ENCODE results near the gene SNTG2.

DNA sequence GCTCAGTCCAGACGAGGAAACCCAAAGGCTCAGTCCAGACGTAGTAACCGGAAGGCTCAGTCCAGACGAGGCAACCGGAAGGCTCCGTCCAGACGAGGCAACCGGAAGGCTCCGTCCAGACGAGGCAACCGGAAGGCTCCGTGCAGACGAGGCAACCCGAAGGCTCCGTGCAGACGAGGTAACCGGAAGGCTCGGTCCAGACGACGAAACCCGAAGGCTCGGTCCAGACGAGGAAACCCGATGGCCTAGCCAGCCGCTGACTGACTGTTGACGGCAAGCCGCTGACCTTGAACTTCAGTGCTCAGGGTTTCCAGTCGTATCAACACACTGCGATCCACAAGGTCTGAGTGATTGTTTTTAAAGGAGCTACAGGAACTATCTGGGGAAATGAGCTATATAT, 312.0 kb downstream of the SNTG2 start:
- TF ChIP-seq POLR2A (IDR thresholded peaks at IDR 0.05) (no peak), EP300 (IDR thresholded peaks at IDR 0.05) (no peak)
- TF ChIP-seq, protein P1, sequence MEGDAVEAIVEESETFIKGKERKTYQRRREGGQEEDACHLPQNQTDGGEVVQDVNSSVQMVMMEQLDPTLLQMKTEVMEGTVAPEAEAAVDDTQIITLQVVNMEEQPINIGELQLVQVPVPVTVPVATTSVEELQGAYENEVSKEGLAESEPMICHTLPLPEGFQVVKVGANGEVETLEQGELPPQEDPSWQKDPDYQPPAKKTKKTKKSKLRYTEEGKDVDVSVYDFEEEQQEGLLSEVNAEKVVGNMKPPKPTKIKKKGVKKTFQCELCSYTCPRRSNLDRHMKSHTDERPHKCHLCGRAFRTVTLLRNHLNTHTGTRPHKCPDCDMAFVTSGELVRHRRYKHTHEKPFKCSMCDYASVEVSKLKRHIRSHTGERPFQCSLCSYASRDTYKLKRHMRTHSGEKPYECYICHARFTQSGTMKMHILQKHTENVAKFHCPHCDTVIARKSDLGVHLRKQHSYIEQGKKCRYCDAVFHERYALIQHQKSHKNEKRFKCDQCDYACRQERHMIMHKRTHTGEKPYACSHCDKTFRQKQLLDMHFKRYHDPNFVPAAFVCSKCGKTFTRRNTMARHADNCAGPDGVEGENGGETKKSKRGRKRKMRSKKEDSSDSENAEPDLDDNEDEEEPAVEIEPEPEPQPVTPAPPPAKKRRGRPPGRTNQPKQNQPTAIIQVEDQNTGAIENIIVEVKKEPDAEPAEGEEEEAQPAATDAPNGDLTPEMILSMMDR (IDR thresholded peaks at IDR 0.05), result no peak
